GM12878 (cell line): Measurements from ENCODE around the gene GPR137B. TPM values are rescaled to one million over a fixed set of nuclear protein-coding genes. Genes with fewer than 3 reads are reported as not detected.

Experiments
- ATAC-seq: fragments of 200-7000 bp; cut with Tn5 transposase; 3 replicates; pipeline ENCODE4 v1.9.1; 2020; ENCODE audit warnings: mild to moderate bottlenecking, moderate library complexity
- BruUV-seq: library from RNA; stranded (reverse); fragments of 400-500 nt; replicated peaks from 2 replicates; lab custom pipeline; 2021; lab: Mats Ljungman, UMichigan
- CTCF ChIA-PET: fragments of 300-600 bp; sonication (Branson Sonifier 250); formaldehyde crosslinking; extraction: SDS; loops from one replicate; lab custom pipeline; 2021; ENCODE audit warnings: inconsistent platforms; lab: Yijun Ruan, JAX
- POLR2A ChIA-PET: fragments of 350-600 bp; formaldehyde crosslinking; extraction: SDS; loops from one replicate; lab custom pipeline; 2021; ENCODE audit warnings: inconsistent platforms; lab: Charles Lee
- RAD21 ChIA-PET: fragments of 300-600 bp; sonication (Branson Sonifier 250); formaldehyde crosslinking; loops from one replicate; lab custom pipeline; 2023; ENCODE audit warnings: antibody characterized with exemption; ENCODE audit not compliant: unreplicated experiment; lab: Charles Lee
- SMC1A ChIA-PET: fragments of 300-600 bp; sonication (Branson Sonifier 250); formaldehyde crosslinking; loops from one replicate; lab custom pipeline; 2023; ENCODE audit not compliant: unreplicated experiment, uncharacterized antibody; lab: Charles Lee
- DNase-seq: peaks from one replicate; pipeline ENCODE4 v3.0.0-alpha.2; 2011; ENCODE audit warnings: low read depth, low spot score
- FAIRE-seq: peaks from 3 replicates; lab custom pipeline; 2011; peaks lifted over from hg19 to GRCh38; lab: Jason Lieb, UNC
- H2AFZ ChIP-seq: 2 replicates; pipeline ENCODE4 v1.6.0; 2011; ENCODE audit warnings: low read depth, low read length, control low read depth; ENCODE audit not compliant: control insufficient read depth
- H3K27ac ChIP-seq: 2 replicates; pipeline ENCODE4 v1.5.1; 2011; ENCODE audit warnings: control low read depth; ENCODE audit not compliant: control insufficient read depth, insufficient read depth
- H3K27me3 ChIP-seq, 2 experiments: replicated peaks in 1 of 2; 2 replicates each; pipeline versions ENCODE4 v1.6.0 to v1.6.1; 2011; ENCODE audit warnings: low read length in 1 of 2; ENCODE audit not compliant: control insufficient read depth in 2 of 2, insufficient read depth in 2 of 2
- H3K36me3 ChIP-seq, 2 experiments: 2 replicates each; pipeline ENCODE4 v1.5.1; 2011; ENCODE audit warnings: low read length in 1 of 2; ENCODE audit not compliant: control insufficient read depth in 2 of 2, insufficient read depth in 2 of 2
- H3K4me1 ChIP-seq: 2 replicates; pipeline ENCODE4 v1.6.1; 2011; ENCODE audit warnings: mild to moderate bottlenecking, low read length, moderate library complexity, mixed read lengths; ENCODE audit not compliant: control insufficient read depth, insufficient read depth
- H3K4me2 ChIP-seq: 2 replicates; pipeline ENCODE4 v1.6.0; 2011; ENCODE audit warnings: control low read depth; ENCODE audit not compliant: control insufficient read depth, insufficient read depth
- H3K4me3 ChIP-seq: fragments of 200-600 bp; sonication (generic); 2 replicates; pipeline ENCODE4 v1.5.1; 2016
- H3K79me2 ChIP-seq: 2 replicates; pipeline ENCODE4 v1.6.0; 2011; ENCODE audit warnings: low read length; ENCODE audit not compliant: control insufficient read depth, insufficient read depth
- H3K9ac ChIP-seq: 2 replicates; pipeline ENCODE4 v1.8.0; 2011; ENCODE audit warnings: low read length, control low read depth, mixed read lengths; ENCODE audit not compliant: control insufficient read depth, insufficient read depth
- H3K9me3 ChIP-seq: replicated peaks from 3 replicates; pipeline ENCODE4 v1.5.1; 2011; ENCODE audit warnings: mild to moderate bottlenecking, low read length; ENCODE audit not compliant: control insufficient read depth, insufficient read depth
- H4K20me1 ChIP-seq: 2 replicates; pipeline ENCODE4 v1.6.0; 2011; ENCODE audit not compliant: control insufficient read depth, insufficient read depth
- CBX3 ChIP-seq: fragments of 200-600 bp; sonication (generic); IDR thresholded peaks from 2 replicates; pipeline ENCODE4 v1.6.1; 2016; ENCODE audit warnings: low read depth, borderline replicate concordance
- CEBPB ChIP-seq, 2 experiments: fragments of 150-350 bp in 1 of 2; IDR thresholded peaks; 2 replicates each; pipeline ENCODE4 v1.6.1; 2012 to 2014; ENCODE audit warnings: low read depth in 2 of 2, low read length in 2 of 2, borderline replicate concordance in 1 of 2, inconsistent platforms in 1 of 2
- CHD1 ChIP-seq: IDR thresholded peaks from 2 replicates; pipeline ENCODE4 v1.6.1; 2012; ENCODE audit warnings: low read depth, low read length, improper control_type of control experiment
- HCFC1 ChIP-seq: fragments of 150-350 bp; IDR thresholded peaks from 2 replicates; pipeline ENCODE4 v1.6.1; 2014; ENCODE audit warnings: low read length
- MYC ChIP-seq: IDR thresholded peaks from 2 replicates; pipeline ENCODE4 v1.6.1; 2011; ENCODE audit warnings: mild to moderate bottlenecking, low read length, moderate library complexity, inconsistent platforms; ENCODE audit not compliant: insufficient read depth, insufficient replicate concordance, insufficient read length, severe bottlenecking
- PAX5 ChIP-seq: IDR thresholded peaks from 2 replicates; pipeline ENCODE4 v1.6.1; 2011; ENCODE audit warnings: low read depth, low read length, borderline replicate concordance
- SIN3A ChIP-seq: IDR thresholded peaks from 2 replicates; pipeline ENCODE4 v1.6.1; 2012; ENCODE audit warnings: low read depth, low read length, improper control_type of control experiment
- ZNF207 ChIP-seq: fragments of 450-650 bp; IDR thresholded peaks from 2 replicates; pipeline ENCODE4 v1.6.1; 2014; ENCODE audit warnings: antibody characterized with exemption, mild to moderate bottlenecking, borderline replicate concordance
- ZNF274 ChIP-seq: IDR thresholded peaks from one replicate; pipeline ENCODE4 v1.8.0; 2011; ENCODE audit not compliant: insufficient read length, insufficient read depth
- WGBS: methylation state at CpG from one replicate; pipeline ENCODE4 v1.1.6; 2016; ENCODE audit warnings: low lambda C conversion rate; ENCODE audit not compliant: insufficient replicate concordance, insufficient coverage; ENCODE audit errors: missing lambda C conversion rate; 5-methylcytosine and 5-hydroxymethylcytosine counted together
- in situ Hi-C: fragments of 300-500 bp; cut with MboI; formaldehyde crosslinking; loops from 9 replicates; pipeline ENCODE4 v1.14.3; 2018; ENCODE audit warnings: mixed read lengths
- intact Hi-C: fragments of 100-400 bp; cut with micrococcal nuclease; formaldehyde crosslinking; loops from one replicate; pipeline ENCODE4 v1.14.2; 2022; ENCODE audit not compliant: unreplicated experiment
- polyA plus RNA-seq, 11 experiments: library from polyadenylated mRNA; depleted of rRNA in 4 of 11; unstranded in 6 of 11; stranded (reverse) in 5 of 11; fragments of >200 nt; fragmentation: Nextera tagmentation in 4 of 11; fragmentation: Illumina TruSeq in 1 of 11; extraction: Ambion mirVana in 4 of 11; extraction: Trizol in 1 of 11; gene quantifications; 1 replicate in 1 of 11; 2 replicates in 10 of 11; pipeline versions ENCODE4 v1.2.1 to v1.2.3, GENCODE V29; 2011 to 2016; ENCODE audit warnings: inconsistent platforms in 2 of 11, missing spikeins in 2 of 11, low read depth in 1 of 11
- total RNA-seq, 4 experiments: library from RNA; depleted of rRNA in 3 of 4; stranded (reverse); fragments of >200 nt in 3 of 4; fragmentation: Illumina TruSeq in 1 of 4; extraction: Trizol in 1 of 4; gene quantifications; 2 replicates each; pipeline versions ENCODE4 v1.2.1 to v1.2.3, GENCODE V29; 2013 to 2021
- TF ChIP-seq, protein P1 (sequence below): fragments of 450-650 bp; IDR thresholded peaks from 2 replicates; pipeline ENCODE4 v1.6.1; 2016; ENCODE audit warnings: mild to moderate bottlenecking
- TF ChIP-seq, protein P2 (sequence below): IDR thresholded peaks from 2 replicates; pipeline ENCODE4 v1.6.1; 2012; ENCODE audit warnings: improper control_type of control experiment, low read depth, low read length; ENCODE audit not compliant: insufficient replicate concordance
- TF ChIP-seq, protein P3 (sequence below): fragments of 450-650 bp; IDR thresholded peaks from 2 replicates; pipeline ENCODE4 v1.6.1; 2017; ENCODE audit warnings: antibody characterized with exemption, mild to moderate bottlenecking, moderate library complexity

GPR137B gene
- total and polyA plus RNA-seq, 10 of the 15 experiments (the other 5 are each of a cell fraction or from before 2014, with no cell fraction given) = 5.4 to 20.8 (median 12.5) TPM

DNA sequence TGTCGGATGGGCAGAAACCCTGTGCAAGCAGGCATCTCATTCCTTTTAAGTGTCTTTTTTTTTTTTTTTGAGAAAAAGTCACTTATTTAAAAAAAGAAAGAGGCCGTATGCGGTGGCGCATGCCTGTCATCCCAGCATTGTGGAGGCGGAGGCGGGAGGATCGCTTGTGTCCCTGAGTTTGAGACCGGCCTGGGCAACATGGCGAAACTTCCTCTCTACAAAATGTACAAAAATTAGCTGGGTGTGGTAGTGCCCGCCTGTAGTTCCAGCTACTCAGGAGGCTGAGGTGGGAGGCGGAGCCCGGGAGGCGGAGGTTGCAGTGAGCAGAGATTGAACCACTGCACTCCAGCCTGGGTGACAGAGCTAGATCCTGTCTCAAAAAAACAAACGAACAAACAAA is 1.7 kb downstream of the GPR137B start:
- H4K20me1 ChIP-seq = peaks cover 3% of the 10 kb centered on the region; the same call in 1 of the 2 replicates
- peak overlapping the region; percentile 84 for H3K4me3 ChIP-seq
- no peak overlapping the region for H2AFZ ChIP-seq
- no peaks in the 10 kb centered on the region for H3K9me3 ChIP-seq
- POLR2A ChIA-PET = interaction anchor here (0.6 to 4.1 kb wide), 7 partner anchors 13 to 344 kb away, joined by 3 to 64 read pairs (median 5); no protein-coding TSS in a partner anchor
- in situ Hi-C loops (no loop called here), intact Hi-C loops (loop anchor here (1.0 to 10.0 kb wide), 3 partner anchors 12 to 279 kb away; partner anchors contain the start of genes ERO1B and LYST)
- RAD21 ChIA-PET = interaction anchor here (0.6 to 7.3 kb wide), 5 partner anchors 9 to 140 kb away, joined by 3 to 121 read pairs (median 5); no protein-coding TSS in a partner anchor
- no peak overlapping the region for H3K27ac ChIP-seq
- SMC1A ChIA-PET = interaction anchor here (0.8 to 7.2 kb wide), 10 partner anchors 12 to 321 kb away, joined by 3 to 95 read pairs (median 5); no protein-coding TSS in a partner anchor
- FAIRE-seq = no peak
- WGBS = under 1% methylated on average over 14 of the region's 14 CpGs
- peaks cover 16% of the 10 kb centered on the region for H3K4me1 ChIP-seq
- ATAC-seq = peak; percentile 37
- peaks cover 1 to 4% of the 10 kb centered on the region in 2 experiments; a peak in 2 of 4 replicates for H3K36me3 ChIP-seq
- BruUV-seq = no TSS peak
- no peak for DNase-seq
- CTCF ChIA-PET = interaction anchor here (0.8 to 7.3 kb wide), 9 partner anchors 13 to 141 kb away, joined by 3 to 56 read pairs (median 4); no protein-coding TSS in a partner anchor
- H3K4me2 ChIP-seq = peak overlapping the region; percentile 58
- peaks cover 58% of the 10 kb centered on the region for H3K79me2 ChIP-seq
- peaks cover 1 to 13% of the 10 kb centered on the region in 2 experiments for H3K27me3 ChIP-seq
- peak overlapping the region; percentile 83; the same call in 1 of the 2 replicates for H3K9ac ChIP-seq
- TF ChIP-seq, protein P1, sequence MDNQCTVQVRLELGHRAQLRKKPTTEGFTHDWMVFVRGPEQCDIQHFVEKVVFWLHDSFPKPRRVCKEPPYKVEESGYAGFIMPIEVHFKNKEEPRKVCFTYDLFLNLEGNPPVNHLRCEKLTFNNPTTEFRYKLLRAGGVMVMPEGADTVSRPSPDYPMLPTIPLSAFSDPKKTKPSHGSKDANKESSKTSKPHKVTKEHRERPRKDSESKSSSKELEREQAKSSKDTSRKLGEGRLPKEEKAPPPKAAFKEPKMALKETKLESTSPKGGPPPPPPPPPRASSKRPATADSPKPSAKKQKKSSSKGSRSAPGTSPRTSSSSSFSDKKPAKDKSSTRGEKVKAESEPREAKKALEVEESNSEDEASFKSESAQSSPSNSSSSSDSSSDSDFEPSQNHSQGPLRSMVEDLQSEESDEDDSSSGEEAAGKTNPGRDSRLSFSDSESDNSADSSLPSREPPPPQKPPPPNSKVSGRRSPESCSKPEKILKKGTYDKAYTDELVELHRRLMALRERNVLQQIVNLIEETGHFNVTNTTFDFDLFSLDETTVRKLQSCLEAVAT = peak; percentile 85
- TF ChIP-seq CEBPB (IDR thresholded peaks at IDR 0.05; ENCODE audit: borderline replicate concordance in 1 of 2, low read depth in 2 of 2, low read length in 2 of 2) = no peak
- TF ChIP-seq CHD1 = no peak
- TF ChIP-seq ZNF207 = no peak
- TF ChIP-seq, protein P2, sequence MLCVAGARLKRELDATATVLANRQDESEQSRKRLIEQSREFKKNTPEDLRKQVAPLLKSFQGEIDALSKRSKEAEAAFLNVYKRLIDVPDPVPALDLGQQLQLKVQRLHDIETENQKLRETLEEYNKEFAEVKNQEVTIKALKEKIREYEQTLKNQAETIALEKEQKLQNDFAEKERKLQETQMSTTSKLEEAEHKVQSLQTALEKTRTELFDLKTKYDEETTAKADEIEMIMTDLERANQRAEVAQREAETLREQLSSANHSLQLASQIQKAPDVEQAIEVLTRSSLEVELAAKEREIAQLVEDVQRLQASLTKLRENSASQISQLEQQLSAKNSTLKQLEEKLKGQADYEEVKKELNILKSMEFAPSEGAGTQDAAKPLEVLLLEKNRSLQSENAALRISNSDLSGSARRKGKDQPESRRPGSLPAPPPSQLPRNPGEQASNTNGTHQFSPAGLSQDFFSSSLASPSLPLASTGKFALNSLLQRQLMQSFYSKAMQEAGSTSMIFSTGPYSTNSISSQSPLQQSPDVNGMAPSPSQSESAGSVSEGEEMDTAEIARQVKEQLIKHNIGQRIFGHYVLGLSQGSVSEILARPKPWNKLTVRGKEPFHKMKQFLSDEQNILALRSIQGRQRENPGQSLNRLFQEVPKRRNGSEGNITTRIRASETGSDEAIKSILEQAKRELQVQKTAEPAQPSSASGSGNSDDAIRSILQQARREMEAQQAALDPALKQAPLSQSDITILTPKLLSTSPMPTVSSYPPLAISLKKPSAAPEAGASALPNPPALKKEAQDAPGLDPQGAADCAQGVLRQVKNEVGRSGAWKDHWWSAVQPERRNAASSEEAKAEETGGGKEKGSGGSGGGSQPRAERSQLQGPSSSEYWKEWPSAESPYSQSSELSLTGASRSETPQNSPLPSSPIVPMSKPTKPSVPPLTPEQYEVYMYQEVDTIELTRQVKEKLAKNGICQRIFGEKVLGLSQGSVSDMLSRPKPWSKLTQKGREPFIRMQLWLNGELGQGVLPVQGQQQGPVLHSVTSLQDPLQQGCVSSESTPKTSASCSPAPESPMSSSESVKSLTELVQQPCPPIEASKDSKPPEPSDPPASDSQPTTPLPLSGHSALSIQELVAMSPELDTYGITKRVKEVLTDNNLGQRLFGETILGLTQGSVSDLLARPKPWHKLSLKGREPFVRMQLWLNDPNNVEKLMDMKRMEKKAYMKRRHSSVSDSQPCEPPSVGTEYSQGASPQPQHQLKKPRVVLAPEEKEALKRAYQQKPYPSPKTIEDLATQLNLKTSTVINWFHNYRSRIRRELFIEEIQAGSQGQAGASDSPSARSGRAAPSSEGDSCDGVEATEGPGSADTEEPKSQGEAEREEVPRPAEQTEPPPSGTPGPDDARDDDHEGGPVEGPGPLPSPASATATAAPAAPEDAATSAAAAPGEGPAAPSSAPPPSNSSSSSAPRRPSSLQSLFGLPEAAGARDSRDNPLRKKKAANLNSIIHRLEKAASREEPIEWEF = no peak
- peak; percentile 7; the same call in 1 of the 2 replicates for TF ChIP-seq SIN3A
- TF ChIP-seq, protein P3, sequence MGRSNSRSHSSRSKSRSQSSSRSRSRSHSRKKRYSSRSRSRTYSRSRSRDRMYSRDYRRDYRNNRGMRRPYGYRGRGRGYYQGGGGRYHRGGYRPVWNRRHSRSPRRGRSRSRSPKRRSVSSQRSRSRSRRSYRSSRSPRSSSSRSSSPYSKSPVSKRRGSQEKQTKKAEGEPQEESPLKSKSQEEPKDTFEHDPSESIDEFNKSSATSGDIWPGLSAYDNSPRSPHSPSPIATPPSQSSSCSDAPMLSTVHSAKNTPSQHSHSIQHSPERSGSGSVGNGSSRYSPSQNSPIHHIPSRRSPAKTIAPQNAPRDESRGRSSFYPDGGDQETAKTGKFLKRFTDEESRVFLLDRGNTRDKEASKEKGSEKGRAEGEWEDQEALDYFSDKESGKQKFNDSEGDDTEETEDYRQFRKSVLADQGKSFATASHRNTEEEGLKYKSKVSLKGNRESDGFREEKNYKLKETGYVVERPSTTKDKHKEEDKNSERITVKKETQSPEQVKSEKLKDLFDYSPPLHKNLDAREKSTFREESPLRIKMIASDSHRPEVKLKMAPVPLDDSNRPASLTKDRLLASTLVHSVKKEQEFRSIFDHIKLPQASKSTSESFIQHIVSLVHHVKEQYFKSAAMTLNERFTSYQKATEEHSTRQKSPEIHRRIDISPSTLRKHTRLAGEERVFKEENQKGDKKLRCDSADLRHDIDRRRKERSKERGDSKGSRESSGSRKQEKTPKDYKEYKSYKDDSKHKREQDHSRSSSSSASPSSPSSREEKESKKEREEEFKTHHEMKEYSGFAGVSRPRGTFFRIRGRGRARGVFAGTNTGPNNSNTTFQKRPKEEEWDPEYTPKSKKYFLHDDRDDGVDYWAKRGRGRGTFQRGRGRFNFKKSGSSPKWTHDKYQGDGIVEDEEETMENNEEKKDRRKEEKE = no peak
- TF ChIP-seq ZNF274 = no peak
- TF ChIP-seq CBX3 = no peak
- no peak for TF ChIP-seq MYC
- no peak for TF ChIP-seq PAX5
- no peak for TF ChIP-seq HCFC1
